PC-9 (cell line): Measurements from ENCODE around the gene LGALS7B. TPM values are rescaled to one million over a fixed set of nuclear protein-coding genes. Genes with fewer than 3 reads are reported as not detected.

Experiments
- BruUV-seq: library from RNA; stranded (reverse); fragments of 400-500 nt; replicated peaks from 2 replicates; lab custom pipeline; 2021; lab: Mats Ljungman, UMichigan
- CTCF ChIA-PET: fragments of 300-600 bp; sonication (Branson Sonifier 250); formaldehyde crosslinking; loops from one replicate; lab custom pipeline; 2022; ENCODE audit warnings: antibody characterized with exemption; lab: Charles Lee
- POLR2A ChIA-PET: fragments of 300-600 bp; sonication (Branson Sonifier 250); formaldehyde crosslinking; loops from one replicate; lab custom pipeline; 2022; ENCODE audit warnings: antibody characterized with exemption; ENCODE audit not compliant: unreplicated experiment; lab: Charles Lee
- DNase-seq, 2 experiments: peaks; one replicate each; pipeline versions ENCODE4 v3.0.0 to v3.0.0-alpha.2; 2015 to 2022; ENCODE audit warnings: mixed read lengths in 1 of 2
- H2AFZ ChIP-seq: fragments of 200-600 bp; sonication (generic); 2 replicates; pipeline ENCODE4 v1.8.1; 2017; ENCODE audit warnings: antibody characterized with exemption
- H3F3A ChIP-seq: fragments of 200-600 bp; sonication (generic); 2 replicates; pipeline ENCODE4 v1.8.1; 2017; ENCODE audit warnings: antibody characterized with exemption, mild to moderate bottlenecking, low read depth; ENCODE audit not compliant: insufficient read depth
- H3K27ac ChIP-seq: fragments of 200-600 bp; sonication (generic); 2 replicates; pipeline ENCODE4 v1.6.1; 2016; ENCODE audit warnings: mixed run types
- H3K27me3 ChIP-seq: fragments of 200-600 bp; sonication (generic); 2 replicates; pipeline ENCODE4 v1.6.1; 2016; ENCODE audit warnings: low read depth, mixed run types; ENCODE audit not compliant: insufficient read depth
- H3K36me3 ChIP-seq: fragments of 200-600 bp; sonication (generic); 2 replicates; pipeline ENCODE4 v1.6.1; 2016; ENCODE audit warnings: low read depth, mixed run types
- H3K4me1 ChIP-seq: fragments of 200-600 bp; sonication (generic); replicated peaks from 2 replicates; pipeline ENCODE4 v1.6.1; 2016; ENCODE audit warnings: mixed run types; ENCODE audit not compliant: insufficient read depth
- H3K4me2 ChIP-seq: fragments of 200-600 bp; sonication (generic); 2 replicates; pipeline ENCODE4 v1.6.1; 2017; ENCODE audit warnings: mixed run types
- H3K4me3 ChIP-seq: fragments of 200-600 bp; sonication (generic); 2 replicates; pipeline ENCODE4 v1.6.1; 2016; ENCODE audit warnings: mixed run types
- H3K79me2 ChIP-seq: fragments of 200-600 bp; sonication (generic); 2 replicates; pipeline ENCODE4 v1.6.1; 2017; ENCODE audit warnings: low read depth, mixed run types
- H3K9me2 ChIP-seq: fragments of 200-600 bp; sonication (generic); 2 replicates; pipeline ENCODE4 v1.8.1; 2017; ENCODE audit warnings: mild to moderate bottlenecking; ENCODE audit not compliant: insufficient read depth
- H3K9me3 ChIP-seq: fragments of 200-600 bp; sonication (generic); 2 replicates; pipeline ENCODE4 v1.8.1; 2016; ENCODE audit warnings: low read depth; ENCODE audit not compliant: insufficient read depth
- H4K20me1 ChIP-seq: fragments of 200-600 bp; sonication (generic); 2 replicates; pipeline ENCODE4 v1.8.1; 2017; ENCODE audit not compliant: insufficient read depth
- EZH2 ChIP-seq: fragments of 200-600 bp; sonication (generic); IDR thresholded peaks from 2 replicates; pipeline ENCODE4 v1.8.0; 2017; ENCODE audit warnings: antibody characterized with exemption, low read depth
- intact Hi-C: fragments of 100-400 bp; cut with micrococcal nuclease; formaldehyde crosslinking; loops from one replicate; pipeline ENCODE4 v1.10.0; 2022; ENCODE audit not compliant: unreplicated experiment
- total RNA-seq: library from RNA; stranded (reverse); gene quantifications from 2 replicates; pipeline ENCODE4 v1.2.3, GENCODE V29; 2021
- TF ChIP-seq, protein P1 (sequence below): fragments of 200-600 bp; sonication (generic); conservative IDR thresholded peaks from 2 replicates; pipeline ENCODE4 v1.6.1; 2017; ENCODE audit warnings: mixed run types, antibody characterized with exemption, mild to moderate bottlenecking, moderate library complexity

LGALS7B gene
- total RNA-seq, 1 experiment from 2014 or later: not detected

DNA sequence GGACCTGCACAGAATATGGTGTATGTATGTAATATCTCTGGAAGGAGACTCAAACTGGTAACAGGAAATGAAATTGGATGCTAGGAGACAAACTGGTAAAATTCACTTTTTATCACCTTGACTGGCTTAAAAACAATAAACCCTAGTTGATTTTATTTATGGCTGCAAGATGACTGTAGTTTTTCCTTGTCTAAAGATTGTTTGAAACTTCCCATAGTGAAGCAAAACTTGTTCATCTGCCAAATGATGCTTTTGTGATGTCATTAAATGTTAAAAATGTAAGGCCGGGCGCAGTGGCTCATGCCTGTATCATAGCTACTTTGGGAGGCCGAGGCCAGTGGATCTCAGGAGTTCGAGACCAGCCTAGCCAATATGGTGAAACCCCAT lies 45.1 kb downstream of the LGALS7B start:
- H3K36me3 ChIP-seq: peaks cover 22% of the 10 kb centered on the region
- DNase-seq: no peak
- ChIA-PET CTCF (no interaction called here), POLR2A (interaction anchor here (0.7 kb wide), 1 partner anchor 29 kb away, joined by 12 read pairs; no protein-coding TSS in a partner anchor)
- no peaks in the 10 kb centered on the region for H4K20me1 ChIP-seq
- no peaks in the 10 kb centered on the region for H3K9me2 ChIP-seq
- H3K79me2 ChIP-seq: peaks cover 30% of the 10 kb centered on the region
- H3K4me2 ChIP-seq: no peak overlapping the region
- H3K27me3 ChIP-seq: no peaks in the 10 kb centered on the region
- no peaks in the 10 kb centered on the region for H3K9me3 ChIP-seq
- H3F3A ChIP-seq: peaks cover 83% of the 10 kb centered on the region
- BruUV-seq: no TSS peak
- no peak overlapping the region for H2AFZ ChIP-seq
- no peak overlapping the region for H3K4me3 ChIP-seq
- H3K4me1 ChIP-seq: peaks cover 83% of the 10 kb centered on the region
- peak overlapping the region; percentile 98; the same call in 1 of the 2 replicates for H3K27ac ChIP-seq
- no peak for TF ChIP-seq EZH2
- TF ChIP-seq, protein P1, sequence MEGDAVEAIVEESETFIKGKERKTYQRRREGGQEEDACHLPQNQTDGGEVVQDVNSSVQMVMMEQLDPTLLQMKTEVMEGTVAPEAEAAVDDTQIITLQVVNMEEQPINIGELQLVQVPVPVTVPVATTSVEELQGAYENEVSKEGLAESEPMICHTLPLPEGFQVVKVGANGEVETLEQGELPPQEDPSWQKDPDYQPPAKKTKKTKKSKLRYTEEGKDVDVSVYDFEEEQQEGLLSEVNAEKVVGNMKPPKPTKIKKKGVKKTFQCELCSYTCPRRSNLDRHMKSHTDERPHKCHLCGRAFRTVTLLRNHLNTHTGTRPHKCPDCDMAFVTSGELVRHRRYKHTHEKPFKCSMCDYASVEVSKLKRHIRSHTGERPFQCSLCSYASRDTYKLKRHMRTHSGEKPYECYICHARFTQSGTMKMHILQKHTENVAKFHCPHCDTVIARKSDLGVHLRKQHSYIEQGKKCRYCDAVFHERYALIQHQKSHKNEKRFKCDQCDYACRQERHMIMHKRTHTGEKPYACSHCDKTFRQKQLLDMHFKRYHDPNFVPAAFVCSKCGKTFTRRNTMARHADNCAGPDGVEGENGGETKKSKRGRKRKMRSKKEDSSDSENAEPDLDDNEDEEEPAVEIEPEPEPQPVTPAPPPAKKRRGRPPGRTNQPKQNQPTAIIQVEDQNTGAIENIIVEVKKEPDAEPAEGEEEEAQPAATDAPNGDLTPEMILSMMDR: no peak
- intact Hi-C loops: loop anchor here (5.0 to 10.0 kb wide), 3 partner anchors 37 to 429 kb away; partner anchors contain the start of genes FAM98C and FBXO27

DNA sequence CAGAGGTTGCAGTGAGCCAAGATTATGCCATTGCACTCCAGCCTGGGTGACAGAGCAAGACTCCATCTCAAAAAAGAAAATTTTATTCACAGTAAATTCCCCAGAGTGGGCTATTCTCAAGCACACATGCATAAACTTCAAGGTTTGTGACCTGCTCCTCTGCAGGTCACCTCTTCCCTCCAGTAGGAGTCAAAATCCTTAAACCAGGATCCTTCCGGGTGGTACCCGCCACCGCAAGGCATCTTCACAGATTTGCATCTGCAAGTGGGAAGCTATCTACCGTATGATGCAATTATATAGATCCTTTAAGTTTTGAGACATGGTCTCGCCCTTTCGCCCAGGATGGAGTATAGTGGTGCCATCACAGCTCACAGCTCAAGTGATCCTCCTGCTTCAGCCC lies 45.6 kb downstream of the LGALS7B start:
- peaks cover 26% of the 10 kb centered on the region for H3K36me3 ChIP-seq
- peak overlapping the region; percentile 98; the same call in 1 of the 2 replicates for H3K27ac ChIP-seq
- intact Hi-C loops: loop anchor here (5.0 to 10.0 kb wide), 3 partner anchors 37 to 430 kb away; partner anchors contain the start of genes FAM98C and FBXO27
- TF ChIP-seq EZH2: no peak
- TF ChIP-seq, protein P1: no peak
- ChIA-PET POLR2A (interaction anchor here (0.7 kb wide), 1 partner anchor 29 kb away, joined by 12 read pairs; no protein-coding TSS in a partner anchor), CTCF (no interaction called here)
- no peak overlapping the region for H2AFZ ChIP-seq
- peaks cover 84% of the 10 kb centered on the region for H3K4me1 ChIP-seq
- H3F3A ChIP-seq: peaks cover 85% of the 10 kb centered on the region
- H3K9me2 ChIP-seq: no peaks in the 10 kb centered on the region
- no peak overlapping the region for H3K4me2 ChIP-seq
- H3K4me3 ChIP-seq: no peak overlapping the region
- no peaks in the 10 kb centered on the region for H3K27me3 ChIP-seq
- DNase-seq: no peak
- H4K20me1 ChIP-seq: no peaks in the 10 kb centered on the region
- peaks cover 28% of the 10 kb centered on the region for H3K79me2 ChIP-seq
- H3K9me3 ChIP-seq: no peaks in the 10 kb centered on the region
- BruUV-seq: no TSS peak

DNA sequence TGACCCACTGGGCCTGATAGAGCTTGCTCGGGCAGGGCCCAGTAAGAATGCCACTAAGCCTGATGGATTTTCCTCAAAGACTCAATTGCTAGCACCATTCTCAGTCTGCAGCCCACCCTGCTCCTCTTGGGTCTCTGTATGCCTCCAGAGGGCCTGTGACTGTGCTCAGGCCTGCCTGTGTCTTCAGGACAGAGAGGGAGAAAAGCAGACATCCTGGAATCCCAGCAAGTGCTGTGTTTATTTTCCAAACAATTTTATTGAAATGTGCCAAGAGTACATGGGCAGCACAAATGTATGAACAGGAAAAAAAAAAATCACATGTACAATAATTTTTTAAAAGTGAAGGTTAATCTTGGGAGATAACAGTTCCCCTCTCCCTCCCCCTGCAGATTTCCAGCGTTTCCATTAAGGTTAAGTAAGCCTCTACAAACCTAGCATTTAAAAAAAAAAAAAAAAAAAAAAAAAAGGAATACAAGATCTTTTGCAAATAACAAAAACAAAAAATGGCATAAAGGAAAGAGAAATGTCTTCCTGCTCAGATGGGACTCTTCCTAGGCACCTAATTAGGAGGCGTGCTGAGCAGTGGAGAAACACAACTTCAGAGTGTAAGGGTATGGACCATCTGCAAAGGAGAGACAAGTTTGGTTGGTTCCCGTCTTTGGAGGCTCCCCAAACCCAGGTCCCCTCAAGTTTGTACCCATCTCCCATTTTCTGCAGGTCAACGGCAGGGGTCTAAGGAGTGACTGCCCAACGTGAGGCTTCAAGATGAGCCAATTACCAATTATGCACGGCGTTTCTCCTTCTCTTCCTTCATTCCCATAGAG lies 47.4 kb downstream of the LGALS7B start:
- Histone ChIP-seq H3K79me2 (peaks cover 23% of the 10 kb centered on the region), H3K27me3 (no peaks in the 10 kb centered on the region), H3K4me2 (peak overlapping the region; percentile 75), H3K4me3 (peak overlapping the region; percentile 6; the same call in 1 of the 2 replicates), H3K27ac (peak overlapping the region; percentile 98), H3K9me3 (no peaks in the 10 kb centered on the region), H3K9me2 (no peaks in the 10 kb centered on the region), H4K20me1 (no peaks in the 10 kb centered on the region; the same call in 1 of the 2 replicates), H3F3A (peaks cover 83% of the 10 kb centered on the region), H3K36me3 (peaks cover 31% of the 10 kb centered on the region), H2AFZ (no peak overlapping the region), H3K4me1 (peaks cover 76% of the 10 kb centered on the region)
- DNase-seq: no peak
- intact Hi-C loops: loop anchor here (5.0 to 10.0 kb wide), 3 partner anchors 198 to 432 kb away; partner anchors contain the start of genes FAM98C and FBXO27
- ChIA-PET POLR2A (no interaction called here), CTCF (no interaction called here)
- no TSS peak for BruUV-seq
- no peak for TF ChIP-seq EZH2
- TF ChIP-seq, protein P1: no peak
